NCI-H2107 (cell line): ENCODE data around the gene ASAH2B.

Experiments
- DNase-seq: peaks from one replicate; lab custom pipeline; 2025; lab: John Stamatoyannopoulos, UW

Gene ASAH2B

DNA sequence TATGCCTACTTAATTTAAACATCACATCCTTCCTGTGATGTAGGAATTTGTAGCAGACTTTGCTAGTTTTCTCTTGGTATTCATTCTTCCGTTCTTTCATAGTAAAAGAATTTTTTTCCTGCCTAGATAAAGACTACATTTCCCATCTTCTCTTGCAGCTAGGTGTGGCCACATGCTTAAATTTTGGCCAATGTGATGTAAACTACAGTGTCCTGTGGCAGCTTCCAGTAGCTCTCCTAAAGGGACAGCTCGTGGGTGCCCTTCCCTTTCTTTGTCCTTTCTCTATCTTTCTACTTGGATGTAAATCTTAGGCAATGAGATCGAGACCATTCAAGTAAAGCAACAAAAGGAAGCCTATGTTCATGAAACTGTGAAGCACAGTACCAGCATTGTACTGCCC, 58.6 kb downstream of the ASAH2B start:
- no peak for DNase-seq

- no peak for DNase-seq
Measured at GRCh38 chr10:50799595-50799994, 59.9 kb downstream of the ASAH2B start.

- DNase-seq, result no peak
Measured at GRCh38 chr10:50805981-50806622, 66.4 kb downstream of the ASAH2B start.

DNA sequence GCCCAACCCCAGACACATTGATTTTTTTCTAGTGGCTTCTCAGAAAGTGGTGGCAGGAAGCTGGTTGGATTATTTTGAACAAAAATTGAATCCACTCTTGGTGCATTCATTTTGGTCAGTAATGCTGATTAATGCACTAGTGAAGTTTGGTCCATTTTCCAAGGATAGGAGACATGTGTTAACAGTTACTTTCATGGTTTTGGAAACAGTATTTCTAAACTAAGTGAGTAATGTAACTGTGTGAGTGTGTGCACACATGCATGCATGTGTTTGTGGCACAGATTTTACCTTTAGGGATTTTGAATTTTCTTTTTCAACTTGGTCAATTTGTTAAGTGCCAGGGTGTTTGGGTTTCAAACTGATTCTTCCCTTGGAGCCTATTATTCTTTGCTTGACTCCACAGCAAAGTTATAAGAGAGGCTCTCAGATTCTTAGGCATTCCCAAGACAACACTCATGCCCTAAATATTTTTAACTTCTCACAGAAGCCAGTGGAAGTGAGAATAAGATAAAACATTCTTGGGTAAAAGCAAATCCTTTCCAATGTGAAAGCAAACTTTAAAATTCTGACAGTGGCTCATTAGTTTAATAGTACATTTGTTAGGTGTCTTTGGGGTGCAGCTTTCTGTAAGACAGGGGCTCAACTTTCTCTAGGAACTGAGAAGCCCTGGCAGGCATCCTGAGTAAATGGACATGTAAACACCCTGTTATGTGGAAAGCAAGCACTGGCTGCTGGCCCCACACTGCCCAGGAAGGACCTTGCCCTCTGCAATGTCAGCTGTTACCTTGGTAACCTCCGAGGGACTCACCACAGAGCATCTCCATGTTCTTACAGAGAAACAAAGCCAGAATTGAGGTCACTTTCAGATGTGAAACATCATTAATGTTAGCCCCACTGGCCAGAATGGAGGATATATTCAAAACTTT, 68.4 kb downstream of the ASAH2B start:
- no peak for DNase-seq
